22Rv1 (cell line): ENCODE measurements around the gene BNC2.

Experiments used
- ZFX ChIP-seq: fragments of 450-650 bp; IDR thresholded peaks from 2 replicates; pipeline ENCODE4 v1.6.1; 2017; ENCODE audit warnings: antibody characterized with exemption, borderline replicate concordance
- TF ChIP-seq, protein P1 (sequence below): fragments of 450-650 bp; IDR thresholded peaks from 2 replicates; pipeline ENCODE4 v1.5.1; 2017; ENCODE audit warnings: mild to moderate bottlenecking

DNA sequence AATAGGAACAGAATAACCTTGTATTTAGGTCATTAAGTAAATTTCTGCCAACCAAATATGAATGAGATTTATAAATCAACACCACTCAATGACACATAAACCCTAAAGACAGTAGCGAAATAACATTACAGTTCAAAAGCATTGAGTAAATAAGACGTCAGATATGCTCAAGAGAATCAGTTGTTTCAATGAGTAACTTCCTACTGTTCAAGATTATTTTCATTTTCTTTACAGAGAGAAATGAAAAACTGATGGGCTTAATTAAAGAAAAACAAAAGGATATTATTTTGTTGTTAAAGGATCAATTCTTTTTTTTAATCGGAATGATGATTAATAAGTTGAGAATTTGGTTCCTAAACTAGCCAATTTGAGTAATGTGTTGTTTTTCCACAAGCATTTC, 150.1 kb downstream of the BNC2 start:
- TF ChIP-seq, protein P1, sequence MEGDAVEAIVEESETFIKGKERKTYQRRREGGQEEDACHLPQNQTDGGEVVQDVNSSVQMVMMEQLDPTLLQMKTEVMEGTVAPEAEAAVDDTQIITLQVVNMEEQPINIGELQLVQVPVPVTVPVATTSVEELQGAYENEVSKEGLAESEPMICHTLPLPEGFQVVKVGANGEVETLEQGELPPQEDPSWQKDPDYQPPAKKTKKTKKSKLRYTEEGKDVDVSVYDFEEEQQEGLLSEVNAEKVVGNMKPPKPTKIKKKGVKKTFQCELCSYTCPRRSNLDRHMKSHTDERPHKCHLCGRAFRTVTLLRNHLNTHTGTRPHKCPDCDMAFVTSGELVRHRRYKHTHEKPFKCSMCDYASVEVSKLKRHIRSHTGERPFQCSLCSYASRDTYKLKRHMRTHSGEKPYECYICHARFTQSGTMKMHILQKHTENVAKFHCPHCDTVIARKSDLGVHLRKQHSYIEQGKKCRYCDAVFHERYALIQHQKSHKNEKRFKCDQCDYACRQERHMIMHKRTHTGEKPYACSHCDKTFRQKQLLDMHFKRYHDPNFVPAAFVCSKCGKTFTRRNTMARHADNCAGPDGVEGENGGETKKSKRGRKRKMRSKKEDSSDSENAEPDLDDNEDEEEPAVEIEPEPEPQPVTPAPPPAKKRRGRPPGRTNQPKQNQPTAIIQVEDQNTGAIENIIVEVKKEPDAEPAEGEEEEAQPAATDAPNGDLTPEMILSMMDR, result no peak
- TF ChIP-seq ZFX, result no peak
